ENCODE measurements around the gene PHACTR3. TPM values are rescaled to one million over a fixed set of nuclear protein-coding genes. Genes with fewer than 3 reads are reported as not detected.

The PHACTR3 gene
- total RNA-seq, 6 experiments from 2014 or later = 0.12 to 0.35 (median 0.23) TPM; not detected in 2

GRCh38 chr20:59774204-59774641 lies 169.9 kb downstream of the PHACTR3 start:
- Histone ChIP-seq H3K36me3 (no peaks in the 10 kb centered on the region), H3K9me3 (no peaks in the 10 kb centered on the region), H3K27me3 (no peaks in the 10 kb centered on the region), H3K4me1 (no peaks in the 10 kb centered on the region), H3K4me3 (no peak overlapping the region), H3K27ac (no peak overlapping the region)
- intact Hi-C loops (cut with DNase I) = no loop called here
- ATAC-seq (no peak), DNase-seq (peak in 1 of 3 donors; percentile 19)
- 51% methylated on average over 15 of the region's 17 CpGs for WGBS (ENCODE audit: insufficient coverage, low coverage, low lambda C conversion rate, missing lambda C conversion rate)
- TF ChIP-seq POLR2A (IDR thresholded peaks at IDR 0.05) (no peak), CTCF (IDR thresholded peaks at IDR 0.05) (no peak)

- H3K36me3 ChIP-seq = no peaks in the 10 kb centered on the region
- TF ChIP-seq CTCF (IDR thresholded peaks at IDR 0.05) (no peak), POLR2A (IDR thresholded peaks at IDR 0.05) (no peak)
- peak in 1 of 3 donors; percentile 32 for DNase-seq
- H3K4me1 ChIP-seq = no peaks in the 10 kb centered on the region
- ATAC-seq = no peak
- no peaks in the 10 kb centered on the region for H3K27me3 ChIP-seq
- intact Hi-C loops (cut with DNase I) = no loop called here
- H3K27ac ChIP-seq = no peak overlapping the region
- no peaks in the 10 kb centered on the region for H3K9me3 ChIP-seq
- no peak overlapping the region for H3K4me3 ChIP-seq
- 50% methylated on average over 2 of the region's 23 CpGs for WGBS (ENCODE audit: insufficient coverage, low coverage, low lambda C conversion rate, missing lambda C conversion rate)
Observed at GRCh38 chr20:59774921-59775686, 170.8 kb downstream of the PHACTR3 start.

GRCh38 chr20:59775687-59776055 lies 171.3 kb downstream of the PHACTR3 start:
- no peaks in the 10 kb centered on the region for H3K27me3 ChIP-seq
- H3K27ac ChIP-seq = no peak overlapping the region
- DNase-seq (peak in 1 of 3 donors; percentile 39), ATAC-seq (no peak)
- TF ChIP-seq CTCF (IDR thresholded peaks at IDR 0.05) = no peak
- TF ChIP-seq POLR2A (IDR thresholded peaks at IDR 0.05) = no peak
- no peaks in the 10 kb centered on the region for H3K9me3 ChIP-seq
- H3K4me3 ChIP-seq = no peak overlapping the region
- H3K36me3 ChIP-seq = no peaks in the 10 kb centered on the region
- intact Hi-C loops (cut with DNase I) = no loop called here
- no peaks in the 10 kb centered on the region for H3K4me1 ChIP-seq
- no CpG with 5 or more reads among the region's 4 CpGs for WGBS (ENCODE audit: insufficient coverage, low coverage, low lambda C conversion rate, missing lambda C conversion rate)

- no peak for ATAC-seq
- WGBS (ENCODE audit: insufficient coverage, low coverage, low lambda C conversion rate, missing lambda C conversion rate) = 0% methylated on average over 3 of the region's 8 CpGs
- H3K36me3 ChIP-seq = no peaks in the 10 kb centered on the region
Observed at GRCh38 chr20:59776059-59776603, 171.8 kb downstream of the PHACTR3 start.

More at GRCh38 chr20:59776059-59776603, 171.8 kb downstream of the PHACTR3 start:
- intact Hi-C loops (cut with DNase I) = no loop called here
- H3K4me3 ChIP-seq = no peak overlapping the region
- TF ChIP-seq CTCF (IDR thresholded peaks at IDR 0.05) = no peak
- no peak for TF ChIP-seq POLR2A (IDR thresholded peaks at IDR 0.05)
- peak in 1 of 3 donors; percentile 18 for DNase-seq
- no peaks in the 10 kb centered on the region for H3K4me1 ChIP-seq
- H3K27me3 ChIP-seq = no peaks in the 10 kb centered on the region
- no peak overlapping the region for H3K27ac ChIP-seq
- no peaks in the 10 kb centered on the region for H3K9me3 ChIP-seq

All from right lobe of liver (tissue), 6 donors.